ENCODE data around the gene SHBG.

Gene SHBG

DNA sequence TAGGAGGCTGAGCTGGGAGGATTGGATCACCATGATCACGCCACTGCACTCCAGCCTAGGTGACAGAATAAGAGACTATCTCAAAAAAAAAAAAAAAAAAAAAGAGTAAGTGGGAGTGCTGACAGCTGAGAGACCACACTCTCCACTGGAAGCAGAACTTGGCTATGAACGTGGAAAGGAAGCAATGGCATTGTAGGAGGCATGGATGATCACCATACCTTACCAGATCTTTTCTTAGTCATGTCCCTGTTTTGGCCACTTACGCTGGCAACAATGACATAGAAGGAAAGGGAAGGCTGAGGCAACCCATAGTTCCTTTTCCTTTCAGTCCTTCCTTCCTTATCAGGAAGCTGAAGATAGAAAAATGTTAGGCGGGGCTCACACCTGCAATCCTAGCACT is 17.1 kb downstream of the SHBG start:
- no peak for DNase-seq (ENCODE audit: low spot score)

DNA sequence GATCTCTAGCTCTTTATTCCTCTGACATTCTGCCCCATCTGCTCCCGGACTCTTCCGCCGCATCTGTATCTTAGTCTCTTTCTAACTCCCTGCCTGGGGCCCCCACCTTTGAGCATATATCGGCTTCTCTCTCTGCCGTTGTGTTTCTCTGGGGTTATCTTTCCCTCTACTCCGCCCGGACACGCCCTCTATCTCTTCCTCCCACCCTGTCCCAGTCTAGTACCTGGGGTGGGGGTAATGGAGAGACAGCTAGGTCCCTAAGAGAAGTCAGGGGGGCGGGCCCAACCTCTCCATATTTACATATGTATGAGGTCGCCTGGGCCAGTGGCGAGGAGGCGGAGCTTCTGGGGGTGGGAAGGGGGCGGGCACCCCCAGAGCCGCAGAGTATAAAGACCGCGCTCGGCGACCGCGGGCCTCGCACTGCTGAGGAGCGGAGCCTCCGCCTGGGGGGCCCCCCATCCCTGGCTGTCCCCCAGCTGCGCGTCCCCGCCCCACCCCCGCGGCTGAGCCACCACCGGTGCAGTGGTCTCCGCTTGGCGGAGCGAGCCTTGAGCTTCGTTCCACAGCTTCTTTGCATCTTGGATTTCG is 20.7 kb downstream of the SHBG start, which contains the start of gene ATP1B2:
TSS of gene ATP1B2 (plus strand) at position 418 of the 588 bp plus-strand sequence. CDS start 593 bp downstream, outside the sequence.
- peak; percentile 47 for DNase-seq (ENCODE audit: low spot score)

DNA sequence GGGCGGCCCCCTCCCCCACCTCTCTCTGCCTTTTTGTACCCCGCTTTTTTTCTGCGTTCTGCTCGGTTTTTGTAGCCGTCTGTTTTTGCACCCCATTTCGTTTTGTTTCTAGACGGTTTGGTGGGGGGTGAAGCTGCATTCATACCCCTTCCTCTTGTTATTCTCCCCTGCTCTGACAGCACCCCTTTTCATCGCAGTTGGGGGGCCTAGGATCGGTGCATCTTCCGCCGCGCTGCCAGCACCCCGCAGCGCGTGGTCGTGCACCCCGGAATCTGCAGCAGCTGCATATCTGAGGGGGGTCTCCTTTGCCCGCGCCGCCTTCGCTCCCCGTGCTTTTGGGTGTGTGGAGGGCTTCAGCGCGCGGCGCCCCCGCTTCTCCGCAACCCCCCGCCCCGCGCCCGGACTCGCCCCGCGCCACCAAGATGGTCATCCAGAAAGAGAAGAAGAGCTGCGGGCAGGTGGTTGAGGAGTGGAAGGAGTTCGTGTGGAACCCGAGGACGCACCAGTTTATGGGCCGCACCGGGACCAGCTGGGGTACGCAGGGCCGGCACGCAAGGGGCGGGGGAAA is 21.2 kb downstream of the SHBG start:
- no peak for DNase-seq (ENCODE audit: low spot score)

DNA sequence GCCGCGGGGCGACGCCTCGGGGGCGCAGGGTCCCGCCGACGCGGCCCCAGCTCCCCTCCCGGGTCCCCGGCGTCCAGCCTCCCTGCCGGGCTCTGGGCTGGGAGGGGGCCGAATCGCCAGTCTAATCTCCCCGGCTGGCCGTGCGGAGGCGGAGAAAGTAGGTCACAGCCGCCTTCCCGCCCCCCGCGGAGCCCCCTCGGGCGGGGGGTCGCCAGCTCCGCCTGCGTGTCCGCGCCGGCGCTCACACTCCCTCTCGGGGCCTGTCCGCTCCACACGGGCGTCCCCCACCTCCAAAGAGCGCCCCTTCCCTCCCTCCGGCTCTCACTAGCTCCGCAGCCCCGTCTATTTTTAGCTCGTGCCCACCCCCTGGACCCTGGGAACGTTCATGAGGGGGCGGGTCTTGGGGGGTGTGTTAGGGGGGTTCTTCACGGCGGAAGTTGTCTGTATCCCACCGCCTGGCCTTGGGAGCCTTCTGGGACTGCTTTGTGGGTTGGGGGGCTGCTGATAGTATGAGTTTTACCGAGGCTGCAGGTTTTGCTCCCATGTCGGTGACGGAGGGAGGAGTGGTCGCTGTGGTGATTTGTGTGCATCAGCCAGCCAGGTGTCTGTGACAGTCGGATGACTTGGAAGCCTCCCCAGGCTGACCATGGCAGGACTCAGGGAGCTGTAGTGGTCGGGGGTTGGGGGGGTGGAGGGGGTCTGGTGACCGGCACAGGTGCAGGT is 21.9 kb downstream of the SHBG start:
- DNase-seq (ENCODE audit: low spot score): no peak

DNA sequence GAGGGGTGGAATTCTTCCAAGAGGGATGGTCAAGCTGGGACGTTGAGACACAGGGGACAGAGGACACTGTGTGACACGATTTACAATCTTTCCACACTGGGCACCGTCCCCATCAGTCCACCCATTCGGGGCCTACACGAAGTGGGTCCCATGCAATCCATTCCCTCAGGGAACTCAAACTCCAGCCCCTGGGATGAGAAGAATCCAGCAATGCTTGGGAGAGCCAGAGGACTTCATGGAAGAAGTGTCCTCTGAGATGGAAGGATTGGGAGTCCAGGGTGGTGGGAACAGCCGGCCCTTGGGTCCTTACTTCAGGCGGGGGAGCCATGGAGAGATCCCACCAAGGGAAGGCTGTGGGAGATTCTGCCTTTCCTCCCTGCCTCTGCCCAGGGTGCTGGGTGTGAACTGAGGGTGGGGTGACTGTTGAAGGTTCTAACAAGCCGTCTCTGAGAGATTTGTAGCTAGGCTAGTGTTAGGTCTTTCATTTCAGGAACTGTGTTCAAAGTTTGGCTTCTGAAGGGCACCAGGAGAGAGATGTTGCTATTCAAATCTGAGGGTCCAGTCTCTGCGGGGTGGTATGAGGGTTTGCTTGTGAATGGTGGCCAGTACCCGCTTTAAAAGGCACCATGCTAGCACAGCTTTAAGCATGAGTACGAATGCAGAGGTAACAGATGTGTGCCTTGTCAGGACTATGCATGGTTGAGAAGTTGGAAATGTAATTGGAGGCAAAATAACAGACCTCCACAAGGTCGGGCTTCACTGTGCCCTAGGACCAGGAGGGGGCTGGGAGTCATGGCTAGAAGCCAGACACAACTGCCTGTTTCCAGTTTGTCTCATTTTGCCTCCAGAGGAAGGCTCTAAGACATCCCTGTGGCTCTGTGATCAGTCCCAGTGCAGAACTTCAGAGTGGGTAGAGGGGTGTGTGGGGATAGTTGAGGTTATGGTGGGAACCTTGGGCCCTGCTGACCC is 22.7 kb downstream of the SHBG start:
- no peak for DNase-seq (ENCODE audit: low spot score)

DNA sequence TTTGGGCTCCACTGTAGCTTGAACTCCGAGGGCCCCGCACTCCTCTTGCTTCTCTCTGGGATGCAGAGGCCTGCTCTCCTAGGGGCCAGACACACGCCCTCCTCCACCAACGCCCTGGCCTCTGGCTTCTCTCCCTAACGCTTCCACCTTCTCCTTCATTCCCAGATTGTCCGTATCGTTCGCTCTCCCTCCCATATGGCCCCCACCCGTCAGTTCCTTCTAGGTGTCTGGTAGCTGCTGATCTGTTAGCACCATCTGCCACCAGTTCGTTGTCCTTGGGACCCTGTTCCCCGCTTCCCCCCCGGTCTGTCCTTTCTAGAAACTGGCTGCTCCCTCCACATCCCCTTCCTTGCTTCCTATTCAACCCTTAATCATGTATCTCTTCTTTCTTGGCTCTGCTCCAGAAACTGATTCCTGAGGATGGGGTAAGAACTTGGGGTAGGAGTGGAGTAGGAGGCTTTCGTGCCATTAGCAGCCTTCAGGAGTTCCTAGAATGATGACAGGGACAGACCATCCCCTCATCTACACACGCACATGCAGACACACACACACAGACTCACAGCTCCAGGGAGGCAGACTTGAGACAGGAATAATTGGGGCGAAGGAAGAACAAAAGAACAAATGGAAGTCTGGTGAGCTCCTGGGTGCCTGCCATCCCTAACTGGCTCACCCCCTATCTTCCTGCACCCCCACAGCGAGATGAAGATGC is 25.1 kb downstream of the SHBG start:
- no peak for DNase-seq (ENCODE audit: low spot score)

DNA sequence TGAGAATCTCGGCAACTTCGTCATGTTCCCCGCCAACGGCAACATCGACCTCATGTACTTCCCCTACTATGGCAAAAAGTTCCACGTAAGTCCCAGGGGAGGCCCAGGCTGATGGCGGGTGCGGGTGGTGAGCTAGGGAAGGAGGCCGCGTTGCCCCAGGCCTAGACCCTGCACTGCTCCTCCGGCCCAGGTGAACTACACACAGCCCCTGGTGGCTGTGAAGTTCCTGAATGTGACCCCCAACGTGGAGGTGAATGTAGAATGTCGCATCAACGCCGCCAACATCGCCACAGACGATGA is 25.6 kb downstream of the SHBG start:
- no peak for DNase-seq (ENCODE audit: low spot score)

DNA sequence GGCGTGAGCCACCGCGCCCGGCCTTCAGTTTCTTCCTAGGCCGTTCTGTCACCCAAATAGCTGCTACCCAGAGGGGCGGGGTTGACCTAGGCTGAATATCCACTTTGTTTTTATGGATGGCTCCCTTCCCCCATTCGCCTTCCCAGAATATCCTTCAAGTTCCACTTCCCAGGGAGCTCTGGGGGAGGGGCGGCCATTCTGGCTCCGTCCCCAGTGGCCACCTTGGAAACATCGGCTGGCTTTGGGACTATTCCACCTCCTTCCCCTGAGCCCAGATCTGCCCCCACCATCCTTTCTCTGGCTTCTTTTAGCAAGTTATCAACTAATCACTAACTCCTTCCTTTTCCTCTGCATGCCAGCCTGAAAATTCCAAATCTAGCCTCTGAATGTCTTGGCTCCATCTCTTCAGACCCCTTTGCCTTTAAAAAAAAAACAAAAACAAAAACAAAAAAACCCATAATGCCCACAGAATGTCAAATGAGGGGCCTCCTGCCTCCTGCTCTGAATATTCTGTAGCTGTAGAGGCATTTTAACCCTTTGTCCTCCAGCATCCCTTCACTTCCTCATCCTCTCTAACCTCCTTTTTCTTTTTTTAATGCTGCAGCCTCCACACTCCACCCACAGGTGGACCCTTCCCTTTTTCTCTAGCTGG is 27.1 kb downstream of the SHBG start:
- DNase-seq (ENCODE audit: low spot score): no peak

DNA sequence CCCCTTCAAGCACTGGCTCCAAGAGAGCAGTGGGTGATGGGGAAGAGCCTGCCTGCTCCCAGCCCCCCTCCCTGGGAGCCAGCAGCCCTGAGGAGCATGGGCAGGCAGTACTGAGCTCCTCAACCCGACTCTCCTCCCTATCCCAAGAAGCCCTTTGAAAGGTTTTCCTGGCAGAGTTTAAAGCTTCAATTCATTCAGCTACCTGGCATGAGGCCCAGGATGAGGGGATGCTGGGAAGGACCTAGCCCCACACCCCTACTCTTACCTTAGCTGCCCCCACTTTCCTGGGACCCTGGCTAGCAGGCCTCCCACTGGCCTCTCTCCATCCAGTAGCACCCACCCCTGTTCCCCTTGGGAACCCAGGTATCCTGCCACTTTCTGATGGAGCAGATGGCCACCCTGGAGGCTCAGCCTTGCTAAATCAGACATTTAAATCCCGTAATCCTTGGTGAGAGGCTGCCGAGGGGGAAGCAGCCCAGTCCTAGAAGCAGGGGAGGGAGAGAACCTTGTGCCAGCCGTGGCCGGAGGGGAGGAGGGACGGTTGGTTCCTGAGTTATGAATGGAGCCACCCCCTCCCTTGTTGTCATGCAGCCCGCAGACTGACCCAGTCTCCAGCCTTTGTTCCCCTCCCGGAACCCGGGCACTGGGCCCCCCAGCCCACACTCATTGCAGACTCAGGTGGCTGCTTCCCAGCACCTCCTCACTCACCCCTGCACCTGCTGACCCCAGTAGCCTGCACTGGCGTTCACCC is 37.9 kb downstream of the SHBG start:
- DNase-seq (ENCODE audit: low spot score): no peak

DNA sequence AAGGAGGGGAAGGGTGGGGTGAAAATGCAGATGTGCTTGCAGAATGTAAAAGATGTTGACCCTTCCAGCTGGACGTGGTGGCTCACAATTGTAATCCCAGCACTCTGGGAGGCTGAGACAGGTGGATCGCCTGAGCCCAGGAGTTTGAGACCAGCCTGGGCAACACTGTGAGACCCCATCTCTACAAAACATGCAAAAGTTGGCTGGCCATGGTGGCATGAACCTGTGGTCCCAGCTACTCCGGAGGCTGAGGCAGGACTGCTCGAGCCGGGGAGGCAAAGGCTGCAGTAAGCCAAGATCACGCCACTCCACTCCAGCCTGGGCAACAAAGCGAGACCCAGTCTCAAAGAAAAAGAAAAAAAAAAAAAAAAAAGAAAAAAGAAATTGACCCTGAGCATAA is 38.5 kb downstream of the SHBG start:
- DNase-seq (ENCODE audit: low spot score): no peak

DNA sequence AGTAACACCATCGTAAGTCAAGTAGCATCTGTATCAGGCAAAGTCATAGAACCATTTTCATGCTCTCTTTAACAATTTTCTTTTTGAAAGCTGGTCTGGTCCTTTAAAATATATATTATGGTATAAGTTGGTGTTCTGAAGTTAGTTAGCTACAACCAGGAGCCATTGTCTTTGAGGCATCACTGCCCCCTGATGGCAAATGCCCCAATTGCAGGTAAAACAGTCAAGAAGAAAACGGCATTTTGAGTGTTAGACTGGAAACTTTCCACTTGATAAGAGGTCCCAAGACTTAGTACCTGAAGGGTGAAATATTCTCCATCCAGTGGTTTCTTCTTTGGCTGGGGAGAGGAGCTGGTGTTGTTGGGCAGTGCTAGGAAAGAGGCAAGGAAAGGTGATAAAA is 43.3 kb downstream of the SHBG start:
- DNase-seq (ENCODE audit: low spot score): no peak

DNA sequence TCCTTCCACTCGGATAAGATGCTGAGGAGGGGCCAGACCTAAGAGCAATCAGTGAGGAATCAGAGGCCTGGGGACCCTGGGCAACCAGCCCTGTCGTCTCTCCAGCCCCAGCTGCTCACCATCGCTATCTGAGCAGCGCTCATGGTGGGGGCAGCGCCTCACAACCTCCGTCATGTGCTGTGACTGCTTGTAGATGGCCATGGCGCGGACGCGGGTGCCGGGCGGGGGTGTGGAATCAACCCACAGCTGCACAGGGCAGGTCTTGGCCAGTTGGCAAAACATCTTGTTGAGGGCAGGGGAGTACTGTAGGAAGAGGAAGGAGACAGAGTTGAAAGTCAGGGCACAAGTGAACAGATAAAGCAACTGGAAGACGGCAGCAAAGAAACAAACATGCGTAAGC is 45.0 kb downstream of the SHBG start:
- no peak for DNase-seq (ENCODE audit: low spot score)

DNA sequence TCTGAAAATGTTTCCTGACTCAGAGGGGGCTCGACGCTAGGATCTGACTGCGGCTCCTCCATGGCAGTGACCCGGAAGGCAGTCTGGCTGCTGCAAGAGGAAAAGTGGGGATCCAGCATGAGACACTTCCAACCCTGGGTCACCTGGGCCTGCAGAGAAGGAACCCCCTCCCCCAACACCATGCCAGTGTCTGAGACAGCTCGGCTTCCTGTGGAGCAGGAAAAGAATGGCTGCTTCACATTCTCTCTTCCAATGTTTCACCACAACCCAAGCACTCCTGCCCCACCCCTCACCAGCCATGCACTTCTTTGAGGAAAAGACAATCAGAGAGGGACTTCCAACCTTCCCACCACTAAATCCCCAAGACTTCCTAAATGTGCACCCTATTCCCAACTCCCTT is 46.6 kb downstream of the SHBG start:
- no peak for DNase-seq (ENCODE audit: low spot score)

DNA sequence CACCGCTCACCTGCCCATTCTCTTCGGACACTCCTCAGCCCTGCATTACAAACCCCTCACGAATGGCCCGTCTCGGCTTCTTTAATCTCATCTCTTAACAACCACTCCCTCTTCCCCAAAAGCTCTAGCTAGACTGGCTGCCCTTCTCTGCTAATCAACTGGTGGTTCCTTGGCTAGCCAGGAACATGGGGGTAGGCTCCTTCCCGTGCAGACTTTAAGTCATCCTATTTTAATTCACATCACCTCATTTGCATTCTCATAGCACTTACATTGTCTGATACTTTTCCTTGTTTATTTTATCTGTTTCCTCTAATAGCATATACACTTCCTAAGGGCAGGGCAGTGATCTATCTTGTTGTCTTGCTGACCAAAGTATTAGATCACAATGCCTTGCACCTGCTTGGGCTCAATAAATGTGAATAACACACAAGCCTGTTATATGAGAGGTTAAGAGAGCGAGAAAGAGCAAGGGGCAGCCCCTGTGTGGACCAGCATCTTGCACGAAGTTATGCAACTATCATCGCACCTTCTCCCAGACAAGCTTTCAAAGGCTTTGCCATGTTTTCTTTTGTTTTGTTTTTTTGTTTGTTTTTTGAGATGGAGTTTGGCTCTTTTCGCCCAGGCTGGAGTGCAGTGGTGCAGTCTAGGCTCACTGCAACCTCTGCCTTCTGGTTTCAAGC is 47.6 kb downstream of the SHBG start:
- no peak for DNase-seq (ENCODE audit: low spot score)
